KG1 (cell line): ENCODE results near the gene SLC2A11.
"Not testable (repeated sequence)": the region's sequence is repeated elsewhere in the genome, so short reads cannot be mapped to it uniquely, and the experiment has no call there.

Experiments used
- DNase-seq: peaks from one replicate; lab custom pipeline; 2025; lab: John Stamatoyannopoulos, UW

The SLC2A11 gene

GRCh38 chr22:23847310-23847920 lies 10.3 kb upstream of the SLC2A11 start:
- DNase-seq = no peak

DNA sequence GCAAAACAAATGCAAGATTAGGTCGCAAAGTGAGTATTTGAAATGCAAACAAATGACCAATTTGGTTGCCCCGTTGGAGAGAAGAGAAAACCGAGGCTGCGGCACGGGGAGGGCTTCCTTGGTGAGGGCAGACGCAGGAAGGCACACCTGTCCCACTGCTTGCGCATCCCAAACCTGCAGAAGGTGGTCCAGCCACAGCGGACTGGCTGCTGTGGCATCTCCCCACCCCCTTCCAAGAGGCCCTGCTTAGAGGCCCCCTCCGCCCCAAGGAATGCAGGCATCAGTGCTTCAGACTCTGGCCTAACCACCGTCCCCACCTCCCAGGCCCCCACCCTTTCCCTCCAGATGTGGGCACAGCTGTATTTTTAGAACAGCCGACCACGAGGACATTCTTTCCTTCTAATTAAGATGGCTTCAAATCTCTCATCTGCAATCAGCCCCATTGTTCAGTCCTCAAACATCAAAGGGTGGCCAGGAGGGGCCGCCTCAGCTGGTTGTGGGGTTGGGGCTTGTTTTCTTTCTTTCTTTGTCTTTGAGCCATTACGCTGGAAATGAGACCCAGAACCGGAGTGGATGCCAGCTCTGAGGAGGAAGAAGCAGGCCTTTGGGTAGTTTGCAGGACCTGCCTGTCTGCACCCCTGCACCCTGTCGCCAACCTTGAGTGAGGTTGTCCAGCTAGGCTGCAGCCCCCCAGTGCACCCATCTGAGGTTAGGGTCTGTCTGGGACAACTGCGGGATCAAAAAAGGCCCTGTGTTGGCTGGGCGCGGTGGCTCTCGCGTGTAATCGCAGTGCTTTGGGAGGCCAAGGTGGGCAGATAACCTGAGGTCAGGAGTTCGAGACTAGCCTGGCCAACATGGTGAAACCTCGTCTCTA lies 9.4 kb upstream of the SLC2A11 start:
- DNase-seq = no peak

DNA sequence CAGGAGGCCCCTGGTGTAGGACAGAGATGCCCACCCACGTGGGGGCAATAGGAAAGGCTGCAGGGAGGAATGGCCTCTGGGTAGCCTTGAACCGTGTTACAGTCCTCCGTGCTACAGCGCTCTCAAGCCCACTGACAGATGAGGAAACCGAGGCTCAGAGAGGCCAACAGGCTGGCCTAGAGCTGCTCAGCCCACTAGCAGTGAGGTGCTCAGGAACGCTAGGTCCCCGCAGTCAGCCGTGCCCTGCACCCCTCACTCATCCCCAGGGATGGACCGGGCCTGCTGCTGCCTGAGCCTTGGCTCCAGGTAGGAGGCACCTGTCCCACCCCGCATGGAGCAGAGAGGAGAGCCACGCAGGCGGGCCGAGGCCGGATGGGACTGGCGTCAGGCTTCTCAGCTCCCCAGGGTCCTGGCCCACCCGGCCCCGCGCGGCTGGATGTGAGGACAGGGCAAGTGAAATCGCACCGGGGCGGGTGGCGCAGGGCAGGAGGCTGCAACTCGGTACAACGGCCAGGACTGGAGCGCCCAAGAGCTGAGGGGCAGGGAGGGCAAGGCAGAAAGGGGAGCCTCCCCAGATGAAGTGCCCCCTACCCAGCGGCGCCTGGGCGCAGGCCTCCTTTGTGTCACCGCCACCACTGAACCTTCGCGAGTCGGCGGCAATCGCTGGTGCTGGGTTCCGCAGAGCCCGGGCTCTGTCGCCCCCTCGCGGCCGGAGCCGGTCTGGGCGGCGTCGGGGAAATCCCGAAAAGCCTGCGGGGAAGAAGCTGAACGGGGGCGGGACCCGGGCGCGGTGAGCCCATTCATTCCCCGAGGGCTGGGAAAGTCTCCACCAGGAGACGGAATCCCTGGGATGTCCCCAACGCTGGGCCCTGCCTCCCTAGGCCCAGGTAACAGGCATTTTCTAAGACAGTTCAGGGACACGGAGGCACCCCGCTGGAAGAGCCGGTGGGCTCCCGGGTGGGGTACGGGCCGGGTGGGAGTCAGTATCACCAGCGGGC lies 8.4 kb upstream of the SLC2A11 start:
- peak; percentile 35 for DNase-seq

DNA sequence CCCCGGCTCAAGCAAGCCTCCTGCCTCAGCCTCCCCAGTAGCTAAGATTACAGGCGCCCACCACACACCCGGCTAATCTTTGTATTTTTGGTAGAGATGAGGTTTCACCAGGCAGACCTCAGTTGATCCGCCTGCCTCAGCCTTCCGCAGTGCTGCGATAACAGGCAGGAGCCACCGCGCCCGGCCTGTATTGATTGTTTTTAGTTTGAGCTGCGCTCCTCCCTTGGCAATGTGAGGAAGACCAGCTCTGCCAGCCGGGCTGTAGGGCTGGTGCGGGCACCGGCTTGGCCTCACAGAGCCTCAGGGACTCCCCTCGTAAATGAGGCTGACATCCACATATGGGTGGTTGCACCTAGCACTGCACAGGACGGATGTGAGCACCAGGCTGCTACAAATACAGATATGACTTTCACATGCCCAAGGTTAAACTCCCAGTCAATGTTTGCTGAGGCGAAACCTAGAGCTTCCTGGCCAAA lies 7.5 kb upstream of the SLC2A11 start:
- DNase-seq = no peak

GRCh38 chr22:23856721-23857605 lies 712 bp upstream of the SLC2A11 start:
- no peak for DNase-seq

DNA sequence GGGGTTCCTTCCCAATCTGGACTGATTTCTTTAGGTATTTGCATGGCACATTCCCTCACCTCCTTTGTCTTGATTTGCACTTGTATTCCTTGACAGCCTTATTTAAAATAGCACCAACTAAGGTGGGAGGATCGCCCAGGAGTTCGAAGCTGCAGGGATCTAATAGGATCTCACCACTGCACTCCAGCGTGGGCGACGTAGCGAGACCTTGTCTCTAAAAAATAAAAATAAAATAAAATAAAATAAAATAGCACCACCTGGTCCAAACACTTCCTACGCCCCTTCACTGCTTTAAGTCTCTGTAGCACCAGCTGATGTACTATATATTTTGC lies 775 bp downstream of the SLC2A11 start:
- no peak for DNase-seq

DNA sequence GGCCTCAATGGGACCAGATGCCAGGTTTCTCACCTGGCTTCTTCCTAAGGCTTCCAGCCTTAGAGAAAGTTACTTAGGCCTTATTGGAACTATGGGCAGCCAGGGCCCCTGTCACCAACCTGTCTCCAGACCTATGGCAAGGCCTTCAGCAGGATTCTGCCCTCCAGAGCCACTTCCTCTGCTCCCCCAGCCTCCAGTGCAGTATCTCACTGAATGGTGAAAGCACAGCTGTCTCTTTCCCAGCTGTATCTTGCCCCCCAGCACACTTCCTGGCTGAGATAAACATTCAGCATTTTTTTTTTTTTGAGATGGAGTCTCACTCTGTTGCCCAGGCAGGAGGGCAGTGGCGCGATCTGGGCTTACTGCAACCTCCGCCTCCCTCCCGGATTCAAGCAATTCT lies 1.5 kb downstream of the SLC2A11 start:
- DNase-seq = no peak

DNA sequence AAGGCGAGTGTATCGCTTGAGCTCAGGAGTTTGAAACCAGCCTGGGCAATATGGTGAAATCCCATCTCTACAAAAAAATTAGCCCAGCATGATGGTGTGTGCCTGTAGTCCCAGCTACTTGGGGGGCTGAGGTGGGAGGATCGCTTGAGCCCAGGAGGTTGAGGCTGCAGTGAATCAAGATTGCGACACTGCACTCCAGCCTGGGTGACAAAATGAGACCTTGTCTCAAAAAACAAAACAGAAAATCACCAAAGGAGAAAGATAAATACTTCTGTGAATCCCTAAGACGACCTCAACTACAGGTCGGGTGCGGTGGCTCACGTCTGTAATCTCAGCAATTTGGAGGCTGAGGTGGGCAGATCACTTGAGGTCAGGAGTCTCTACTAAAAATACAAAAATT lies 2.5 kb downstream of the SLC2A11 start:
- not testable (repeated sequence) for DNase-seq

GRCh38 chr22:23862103-23862502 lies 4.4 kb downstream of the SLC2A11 start:
- peak; percentile 10 for DNase-seq

- not testable (repeated sequence) for DNase-seq
Measured at GRCh38 chr22:23864499-23865154, 7.0 kb downstream of the SLC2A11 start.

DNA sequence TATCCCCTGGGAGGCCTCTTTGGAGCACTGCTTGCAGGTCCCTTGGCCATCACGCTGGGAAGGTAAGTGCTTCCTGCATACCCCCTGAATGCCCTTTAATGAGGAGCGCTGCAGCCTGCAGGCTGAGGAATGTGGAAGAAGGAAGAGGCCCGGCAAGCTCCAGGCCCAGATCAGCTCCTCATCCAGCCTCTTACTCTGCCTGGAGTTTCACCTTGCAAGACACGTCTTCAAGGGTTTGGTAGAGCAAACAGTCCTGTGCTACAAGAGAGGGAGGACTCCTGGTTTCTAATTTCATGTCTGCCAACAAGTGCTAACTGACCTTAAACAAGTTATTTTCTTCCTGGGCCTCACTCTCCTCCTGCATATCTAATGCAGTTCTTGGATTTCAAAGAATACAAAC lies 10.9 kb downstream of the SLC2A11 start:
- no peak for DNase-seq

- no peak for DNase-seq
Measured at GRCh38 chr22:23874871-23875270, 17.2 kb downstream of the SLC2A11 start.

DNA sequence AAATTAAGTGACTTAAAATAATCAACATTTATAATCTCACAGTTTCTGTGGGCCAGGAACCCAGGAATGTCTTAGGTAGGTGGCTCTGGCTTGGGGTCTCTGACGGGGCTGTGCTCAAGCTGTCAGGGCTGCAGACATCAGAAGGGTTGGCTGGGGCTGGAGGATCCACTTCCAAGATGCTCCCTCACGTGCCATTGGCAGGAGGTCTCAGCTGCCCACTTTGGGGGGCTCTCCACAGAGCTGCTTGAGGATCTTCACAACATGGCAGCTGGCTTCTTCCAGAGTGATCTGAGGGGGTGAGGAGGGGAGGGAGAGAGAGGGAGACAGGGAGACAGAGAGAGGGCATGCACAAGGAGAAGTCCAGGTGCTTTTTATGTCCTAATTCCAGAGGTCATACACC lies 18.1 kb downstream of the SLC2A11 start:
- no peak for DNase-seq

- DNase-seq = no peak
Measured at GRCh38 chr22:23877566-23877965, 19.9 kb downstream of the SLC2A11 start.

GRCh38 chr22:23878219-23878618 lies 20.5 kb downstream of the SLC2A11 start:
- no peak for DNase-seq

DNA sequence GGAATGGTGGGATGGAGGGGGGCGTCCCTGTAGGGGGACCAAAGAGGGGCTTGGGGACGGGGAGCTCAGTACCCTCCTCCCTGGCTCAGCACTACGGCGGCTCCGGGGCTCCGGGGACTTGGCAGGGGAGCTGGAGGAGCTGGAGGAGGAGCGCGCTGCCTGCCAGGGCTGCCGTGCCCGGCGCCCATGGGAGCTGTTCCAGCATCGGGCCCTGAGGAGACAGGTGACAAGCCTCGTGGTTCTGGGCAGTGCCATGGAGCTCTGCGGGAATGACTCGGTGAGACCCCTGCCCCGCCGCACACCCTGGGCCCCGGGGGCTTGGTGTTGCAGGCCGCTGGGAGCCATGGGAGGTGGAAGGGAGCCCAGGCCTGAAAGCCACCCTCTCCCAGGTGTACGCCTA lies 24.7 kb downstream of the SLC2A11 start:
- no peak for DNase-seq

- no peak for DNase-seq
Measured at GRCh38 chr22:23883658-23884057, 26.0 kb downstream of the SLC2A11 start.

- DNase-seq = no peak
Measured at GRCh38 chr22:23884140-23884539, 26.5 kb downstream of the SLC2A11 start.

DNA sequence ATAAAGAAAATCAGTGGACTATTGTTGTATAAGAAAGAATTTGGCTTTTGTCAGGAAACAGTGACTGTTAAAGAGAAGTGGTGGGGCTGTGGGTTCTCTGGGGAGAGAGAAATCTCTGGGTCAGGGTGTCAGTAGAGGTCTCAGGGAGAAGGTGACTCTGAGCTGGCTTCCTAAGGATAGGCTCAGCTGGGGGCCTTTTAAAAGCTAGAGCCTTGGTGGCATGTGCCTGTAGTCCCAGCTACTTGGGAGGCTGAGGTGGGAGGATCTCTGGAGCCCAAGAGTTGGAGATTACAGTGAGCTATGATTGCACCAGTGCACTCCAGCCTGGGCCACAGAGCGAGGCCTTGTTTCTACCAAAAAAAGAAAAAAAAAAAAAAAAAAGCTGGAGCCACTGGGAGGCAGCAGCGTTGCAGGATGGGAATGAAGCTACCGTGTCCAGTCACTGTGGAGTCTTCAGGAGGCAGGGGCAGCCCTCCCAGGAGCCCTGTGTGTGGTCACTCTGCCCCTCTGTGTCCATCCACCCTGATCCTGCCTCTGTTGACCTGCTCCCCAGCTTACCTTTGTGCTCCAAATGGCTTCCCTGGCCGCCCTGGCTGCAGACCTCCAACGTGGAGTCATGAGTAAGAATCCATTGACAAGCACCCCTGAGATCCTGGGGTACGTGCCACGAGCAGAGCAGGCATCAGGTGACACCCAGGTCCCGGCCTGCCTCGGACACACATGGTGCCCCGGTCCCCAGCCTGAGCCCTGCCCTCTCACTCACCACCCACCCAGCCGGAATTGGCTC lies 31.1 kb downstream of the SLC2A11 start:
- no peak for DNase-seq

GRCh38 chr22:23889620-23890019 lies 31.9 kb downstream of the SLC2A11 start:
- DNase-seq = no peak
